Activated CD8-positive, alpha-beta memory T cell treated with anti-CD3 and anti-CD28 coated beads, Interleukin-2, amount 50 U/mL, for 4 hours (primary cell): ENCODE data around the gene YBX3.

Source experiments
- DNase-seq: peaks from one replicate; pipeline ENCODE4 v3.0.0-alpha.2; 2020

Gene YBX3

GRCh38 chr12:10668526-10668925 is 54.6 kb downstream of the YBX3 start:
- DNase-seq: no peak

- DNase-seq: no peak
Observed at GRCh38 chr12:10667581-10667980, 55.5 kb downstream of the YBX3 start.

- DNase-seq: no peak
Observed at GRCh38 chr12:10664499-10664898, 58.6 kb downstream of the YBX3 start.

- DNase-seq: no peak
Observed at GRCh38 chr12:10663869-10664268, 59.3 kb downstream of the YBX3 start.

GRCh38 chr12:10661338-10661737 is 61.8 kb downstream of the YBX3 start:
- DNase-seq: no peak

- no peak for DNase-seq
Observed at GRCh38 chr12:10654003-10654402, 69.1 kb downstream of the YBX3 start.

GRCh38 chr12:10652192-10652591 is 70.9 kb downstream of the YBX3 start:
- DNase-seq: no peak
